Choroid plexus epithelial cell (primary cell): Measurements from ENCODE around the gene SGCD.

Experiments used
- DNase-seq: peaks from one replicate; pipeline ENCODE4 v3.0.0-alpha.2; 2010; ENCODE audit warnings: low read depth
- H3K4me3 ChIP-seq: 2 replicates; pipeline ENCODE4 v1.5.1; 2011; ENCODE audit warnings: low read depth, mild to moderate bottlenecking, control low read depth, low read length, moderate library complexity
- CTCF ChIP-seq: conservative IDR thresholded peaks from 2 replicates; pipeline ENCODE4 v1.5.1; 2011; ENCODE audit warnings: low read depth, mild to moderate bottlenecking, control low read depth, inconsistent platforms, low read length, moderate library complexity

The SGCD gene

GRCh38 chr5:156528673-156529072 lies 201.7 kb downstream of the SGCD start:
- no peak for TF ChIP-seq CTCF

GRCh38 chr5:156529892-156530291 lies 202.9 kb downstream of the SGCD start:
- DNase-seq, result no peak
- no peak overlapping the region for H3K4me3 ChIP-seq
- no peak for TF ChIP-seq CTCF

More at GRCh38 chr5:156528673-156529072, 201.7 kb downstream of the SGCD start:
- DNase-seq, result no peak
- no peak overlapping the region for H3K4me3 ChIP-seq

GRCh38 chr5:156531199-156531598 lies 204.2 kb downstream of the SGCD start:
- no peak for TF ChIP-seq CTCF
- H3K4me3 ChIP-seq, result no peak overlapping the region
- no peak for DNase-seq

- no peak for DNase-seq
- H3K4me3 ChIP-seq, result no peak overlapping the region
- TF ChIP-seq CTCF, result no peak
Measured at GRCh38 chr5:156532921-156533320, 206.0 kb downstream of the SGCD start.

GRCh38 chr5:156534085-156534484 lies 207.1 kb downstream of the SGCD start:
- TF ChIP-seq CTCF, result no peak
- DNase-seq, result no peak
- no peak overlapping the region for H3K4me3 ChIP-seq

GRCh38 chr5:156534906-156535485 lies 208.0 kb downstream of the SGCD start:
- DNase-seq, result no peak
- no peak for TF ChIP-seq CTCF
- no peak overlapping the region for H3K4me3 ChIP-seq

GRCh38 chr5:156540491-156540890 lies 213.5 kb downstream of the SGCD start:
- TF ChIP-seq CTCF, result no peak
- DNase-seq, result no peak
- no peak overlapping the region for H3K4me3 ChIP-seq
